Neural cell (in vitro differentiated cells): ENCODE measurements around the gene BTBD6. TPM values are rescaled to one million over a fixed set of nuclear protein-coding genes. Genes with fewer than 3 reads are reported as not detected.

Experiments used
- H2AFZ ChIP-seq: fragments of 200-600, 300-800 bp; sonication (generic), shearing (Covaris generic); 2 replicates; pipeline ENCODE4 v1.6.0; 2014; ENCODE audit warnings: low read depth, mild to moderate bottlenecking, antibody characterized with exemption, low read length, moderate library complexity
- H3F3A ChIP-seq: fragments of 200-600 bp; shearing (Covaris generic); 2 replicates; pipeline ENCODE4 v1.6.1; 2016; ENCODE audit warnings: mild to moderate bottlenecking, moderate library complexity, mixed read lengths, antibody characterized with exemption, low read length; ENCODE audit not compliant: insufficient read depth, poor library complexity, severe bottlenecking
- H3K27ac ChIP-seq: fragments of 200-600, 300-800 bp; sonication (generic), shearing (Covaris generic); 2 replicates; pipeline ENCODE4 v1.5.1; 2014; ENCODE audit warnings: mild to moderate bottlenecking, low read length, moderate library complexity
- H3K27me3 ChIP-seq: fragments of 300-800, 200-600 bp; sonication (generic), shearing (Covaris generic); 2 replicates; pipeline ENCODE4 v1.6.0; 2014; ENCODE audit warnings: mild to moderate bottlenecking, low read depth, low read length, moderate library complexity; ENCODE audit not compliant: insufficient read depth
- H3K36me3 ChIP-seq: fragments of 300-800, 200-600 bp; sonication (generic), shearing (Covaris generic); 2 replicates; pipeline ENCODE4 v1.5.1; 2014; ENCODE audit warnings: mild to moderate bottlenecking, antibody characterized with exemption, low read length, moderate library complexity; ENCODE audit not compliant: insufficient read depth
- H3K4me2 ChIP-seq: fragments of 300-800, 200-600 bp; sonication (generic), shearing (Covaris generic); 2 replicates; pipeline ENCODE4 v1.6.0; 2014; ENCODE audit warnings: mild to moderate bottlenecking, low read length
- H3K4me3 ChIP-seq: fragments of 300-800, 200-600 bp; sonication (generic), shearing (Covaris generic); 2 replicates; pipeline ENCODE4 v1.5.1; 2014; ENCODE audit warnings: mild to moderate bottlenecking, low read length, moderate library complexity
- H3K79me2 ChIP-seq: fragments of 200-600 bp; shearing (Covaris generic); replicated peaks from 2 replicates; pipeline ENCODE4 v1.6.0; 2014; ENCODE audit warnings: mild to moderate bottlenecking, low read length, moderate library complexity; ENCODE audit not compliant: insufficient read depth
- H3K9ac ChIP-seq: fragments of 300-800, 200-600 bp; sonication (generic), shearing (Covaris generic); 2 replicates; pipeline ENCODE4 v1.6.1; 2016; ENCODE audit warnings: mild to moderate bottlenecking, low read length, mixed read lengths
- H3K9me2 ChIP-seq: fragments of 200-600 bp; shearing (Covaris generic); 2 replicates; pipeline ENCODE4 v1.6.1; 2016; ENCODE audit warnings: mild to moderate bottlenecking, low read length, mixed read lengths; ENCODE audit not compliant: insufficient read depth
- H3K9me3 ChIP-seq: fragments of 200-600, 300-800 bp; sonication (generic), shearing (Covaris generic); 2 replicates; pipeline ENCODE4 v1.6.1; 2016; ENCODE audit warnings: mild to moderate bottlenecking, mixed run types, low read length, moderate library complexity, mixed read lengths
- H4K20me1 ChIP-seq: fragments of 200-600 bp; shearing (Covaris generic); 2 replicates; pipeline ENCODE4 v1.6.1; 2016; ENCODE audit warnings: mild to moderate bottlenecking, mixed run types; ENCODE audit not compliant: insufficient read depth
- CTCF ChIP-seq: fragments of 450-650 bp; IDR thresholded peaks from 2 replicates; pipeline ENCODE4 v1.5.1; 2014; ENCODE audit warnings: antibody characterized with exemption, mild to moderate bottlenecking, moderate library complexity; ENCODE audit not compliant: poor library complexity, severe bottlenecking
- EP300 ChIP-seq: fragments of 450-650 bp; conservative IDR thresholded peaks from 2 replicates; pipeline ENCODE4 v1.6.1; 2014; ENCODE audit warnings: antibody characterized with exemption, mild to moderate bottlenecking, moderate library complexity; ENCODE audit not compliant: poor library complexity, severe bottlenecking
- EZH2 ChIP-seq: fragments of 200-600, 300-800 bp; shearing (Covaris generic), sonication (generic); IDR thresholded peaks from 2 replicates; pipeline ENCODE4 v1.6.1; 2014; ENCODE audit warnings: antibody characterized with exemption, low read length, borderline replicate concordance, mild to moderate bottlenecking; ENCODE audit not compliant: insufficient read depth, poor library complexity, severe bottlenecking
- MXI1 ChIP-seq: fragments of 450-650 bp; conservative IDR thresholded peaks from 2 replicates; pipeline ENCODE4 v1.6.1; 2014; ENCODE audit warnings: antibody characterized with exemption, mild to moderate bottlenecking; ENCODE audit not compliant: poor library complexity, severe bottlenecking
- POLR2AphosphoS5 ChIP-seq: IDR thresholded peaks from 2 replicates; pipeline ENCODE4 v1.6.1; 2012
- RAD21 ChIP-seq: fragments of 450-650 bp; conservative IDR thresholded peaks from 2 replicates; pipeline ENCODE4 v1.6.1; 2014; ENCODE audit warnings: antibody characterized with exemption, mild to moderate bottlenecking, moderate library complexity
- REST ChIP-seq: IDR thresholded peaks from 2 replicates; pipeline ENCODE4 v1.6.1; 2012; ENCODE audit warnings: borderline replicate concordance
- SMC3 ChIP-seq: fragments of 450-650 bp; conservative IDR thresholded peaks from 2 replicates; pipeline ENCODE4 v1.6.1; 2014; ENCODE audit warnings: antibody characterized with exemption, mild to moderate bottlenecking, moderate library complexity; ENCODE audit not compliant: poor library complexity
- TAF1 ChIP-seq: IDR thresholded peaks from 2 replicates; pipeline ENCODE4 v1.6.1; 2012; ENCODE audit warnings: low read depth
- polyA plus RNA-seq: library from polyadenylated mRNA; depleted of rRNA; stranded (reverse); fragments of >200 nt; gene quantifications from 2 replicates; pipeline ENCODE4 v1.2.3, GENCODE V29; 2014

BTBD6 gene
- polyA plus RNA-seq, 1 donor from 2014 or later, result 94.1 TPM

GRCh38 chr14:105279642-105280361 lies 31.5 kb downstream of the BTBD6 start:
- H3K9me2 ChIP-seq, result no peaks in the 10 kb centered on the region
- H3K79me2 ChIP-seq, result peaks cover 7% of the 10 kb centered on the region
- no peak overlapping the region for H3K4me2 ChIP-seq
- no peaks in the 10 kb centered on the region for H3K9me3 ChIP-seq
- no peaks in the 10 kb centered on the region for H3K36me3 ChIP-seq
- TF ChIP-seq EP300, result no peak
- TF ChIP-seq SMC3, result no peak
- no peak for TF ChIP-seq RAD21
- TF ChIP-seq CTCF, result no peak
- TF ChIP-seq MXI1, result no peak
- no peak for TF ChIP-seq EZH2
- no peak for TF ChIP-seq REST
- no peak for TF ChIP-seq TAF1
- H3K27me3 ChIP-seq, result no peaks in the 10 kb centered on the region
- no peak overlapping the region for H3K9ac ChIP-seq
- H3F3A ChIP-seq, result no peaks in the 10 kb centered on the region
- no peak overlapping the region for H3K4me3 ChIP-seq
- H3K27ac ChIP-seq, result no peak overlapping the region
- no peak overlapping the region for H2AFZ ChIP-seq
- no peaks in the 10 kb centered on the region for H4K20me1 ChIP-seq

- Histone ChIP-seq H3K79me2 (peaks cover 7% of the 10 kb centered on the region), H4K20me1 (no peaks in the 10 kb centered on the region), H3K9ac (no peak overlapping the region), H3K9me3 (no peaks in the 10 kb centered on the region), H3K36me3 (no peaks in the 10 kb centered on the region), H3K4me3 (no peak overlapping the region), H3K27me3 (no peaks in the 10 kb centered on the region), H3K4me2 (no peak overlapping the region), H3F3A (no peaks in the 10 kb centered on the region), H3K27ac (no peak overlapping the region), H2AFZ (no peak overlapping the region), H3K9me2 (no peaks in the 10 kb centered on the region)
- no peak for TF ChIP-seq RAD21
- TF ChIP-seq EP300, result no peak
- TF ChIP-seq CTCF, result no peak
- no peak for TF ChIP-seq SMC3
- TF ChIP-seq REST, result no peak
- no peak for TF ChIP-seq MXI1
- no peak for TF ChIP-seq TAF1
- TF ChIP-seq POLR2AphosphoS5, result no peak
- TF ChIP-seq EZH2, result no peak
Measured at GRCh38 chr14:105280525-105280924, 32.2 kb downstream of the BTBD6 start.
